GM18498 (cell line): ENCODE results near the gene NUTM2E.
"Not testable (repeated sequence)": the region's sequence is repeated elsewhere in the genome, so short reads cannot be mapped to it uniquely, and the experiment has no call there.

Source experiments
- ATAC-seq: cut with Tn5 transposase; IDR thresholded peaks from one replicate; pipeline ENCODE4 v1.9.1; 2021; ENCODE audit warnings: mild to moderate bottlenecking, moderate library complexity; ENCODE audit not compliant: unreplicated experiment

The NUTM2E gene

GRCh38 chr10:79826496-79827215 lies at the start of gene NUTM2E:
Gene NUTM2E, plus strand, starts transcription at chr10:79826739. Its CDS starts 15,002 bp downstream, at chr10:79841741.
- ATAC-seq, result peak; percentile 95

GRCh38 chr10:79777997-79778396 lies 48.5 kb upstream of the NUTM2E start:
- not testable (repeated sequence) for ATAC-seq

GRCh38 chr10:79779310-79779938 lies 47.1 kb upstream of the NUTM2E start:
- peak; percentile 93 for ATAC-seq

- ATAC-seq, result not testable (repeated sequence)
These were observed 46.5 kb upstream of the NUTM2E start for GRCh38 chr10:79779992-79780391.

DNA sequence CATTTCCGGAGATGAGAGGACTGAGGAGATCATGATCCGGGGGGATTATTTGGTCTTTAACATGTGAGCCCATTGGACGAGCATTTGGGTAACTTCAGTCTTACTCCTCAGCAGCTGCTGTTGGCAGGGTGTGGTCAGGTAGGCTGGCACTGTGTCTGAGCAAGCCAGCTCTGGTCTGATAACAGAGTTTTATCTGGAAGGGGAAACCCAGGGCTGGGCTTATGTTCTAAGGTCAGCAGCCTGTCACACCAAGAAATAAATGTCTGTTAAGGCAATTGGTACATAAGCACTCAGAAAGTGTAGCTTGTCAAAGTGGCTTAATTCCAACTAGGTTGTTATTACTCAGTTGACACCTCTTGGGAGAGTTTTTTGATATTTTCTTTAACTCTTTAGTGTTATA lies 45.0 kb upstream of the NUTM2E start:
- ATAC-seq, result not testable (repeated sequence)

DNA sequence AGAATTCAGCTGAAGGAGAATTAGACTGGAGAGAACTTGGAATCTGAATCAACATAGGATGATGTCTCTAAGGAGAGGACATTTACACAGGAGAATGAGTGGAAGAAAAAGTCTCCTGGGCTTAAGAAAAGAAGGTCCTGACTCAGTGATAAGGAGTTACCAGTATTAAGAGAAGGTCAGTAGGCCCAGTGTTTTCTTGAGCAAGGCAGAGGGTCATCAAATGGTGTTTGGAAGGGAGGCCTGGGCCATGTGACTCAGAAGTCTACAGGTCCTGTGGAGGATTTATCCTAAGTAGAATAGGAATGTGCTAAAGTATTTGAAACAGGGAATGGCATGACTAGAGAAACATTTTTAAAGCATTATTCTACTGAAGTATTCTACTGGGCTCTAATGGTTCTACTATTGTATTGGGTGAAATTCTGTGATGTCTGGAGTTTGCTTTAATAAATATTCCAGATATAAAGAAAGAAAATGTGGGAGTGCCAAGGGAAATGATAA lies 39.0 kb upstream of the NUTM2E start:
- ATAC-seq, result not testable (repeated sequence)

- ATAC-seq, result not testable (repeated sequence)
These were observed 37.2 kb upstream of the NUTM2E start for GRCh38 chr10:79789351-79789750.

GRCh38 chr10:79791906-79792517 lies 34.5 kb upstream of the NUTM2E start:
- ATAC-seq, result not testable (repeated sequence)

DNA sequence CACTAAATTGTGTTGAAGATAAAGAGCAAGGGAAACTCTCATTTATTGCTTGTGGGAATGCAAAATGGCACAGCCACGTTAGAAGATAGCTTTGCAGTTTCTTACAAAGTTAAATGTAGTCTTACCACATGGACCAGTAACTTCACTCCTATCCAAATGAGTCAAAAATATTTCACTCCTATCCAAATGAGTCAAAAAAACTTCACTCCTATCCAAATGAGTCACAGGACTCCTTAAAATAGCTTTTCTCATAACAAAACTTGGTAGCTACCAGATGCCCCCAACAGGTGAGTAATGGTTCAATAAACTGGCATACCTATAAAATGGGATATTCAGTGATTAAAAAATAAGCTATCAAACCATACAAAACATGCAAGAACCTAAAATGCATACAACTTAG lies 27.2 kb upstream of the NUTM2E start:
- not testable (repeated sequence) for ATAC-seq

DNA sequence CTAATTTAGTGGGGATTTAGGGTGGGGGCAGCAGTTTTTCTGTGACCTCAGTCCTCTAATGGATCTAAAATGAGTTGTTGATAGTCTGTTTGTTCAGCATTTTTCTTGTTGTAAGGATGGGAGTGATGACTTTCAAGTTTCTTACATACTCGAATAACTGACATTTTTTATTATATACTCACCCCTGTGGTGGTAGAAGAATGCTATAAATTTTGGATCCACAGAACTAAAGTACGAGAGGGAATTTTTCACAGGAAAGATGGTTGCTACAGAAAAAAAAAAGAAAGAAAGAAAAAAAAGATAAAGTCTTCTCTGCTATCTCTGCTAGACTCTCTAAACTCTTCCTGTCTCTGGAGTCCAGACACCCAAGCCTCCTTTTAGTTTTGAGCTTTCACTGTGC lies 20.7 kb upstream of the NUTM2E start:
- ATAC-seq, result not testable (repeated sequence)

DNA sequence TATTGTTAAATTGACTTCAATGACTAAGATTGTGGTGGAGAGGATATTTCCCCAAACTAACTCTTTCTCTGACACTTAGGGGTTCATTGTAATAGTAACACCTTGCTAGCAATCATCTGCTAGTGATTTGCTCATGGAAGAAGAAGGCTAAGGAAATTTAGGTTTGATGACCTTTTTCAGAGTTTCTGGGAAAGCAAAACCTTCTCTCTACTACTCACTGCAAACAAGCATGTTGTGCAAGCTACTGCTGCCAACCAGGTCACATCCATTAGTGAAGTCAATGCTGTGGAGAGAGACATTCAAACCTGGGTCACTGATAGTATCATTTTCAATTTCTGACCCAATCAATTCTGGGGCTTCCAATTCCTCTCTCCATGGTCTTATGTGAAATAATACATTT lies 14.6 kb upstream of the NUTM2E start:
- not testable (repeated sequence) for ATAC-seq

DNA sequence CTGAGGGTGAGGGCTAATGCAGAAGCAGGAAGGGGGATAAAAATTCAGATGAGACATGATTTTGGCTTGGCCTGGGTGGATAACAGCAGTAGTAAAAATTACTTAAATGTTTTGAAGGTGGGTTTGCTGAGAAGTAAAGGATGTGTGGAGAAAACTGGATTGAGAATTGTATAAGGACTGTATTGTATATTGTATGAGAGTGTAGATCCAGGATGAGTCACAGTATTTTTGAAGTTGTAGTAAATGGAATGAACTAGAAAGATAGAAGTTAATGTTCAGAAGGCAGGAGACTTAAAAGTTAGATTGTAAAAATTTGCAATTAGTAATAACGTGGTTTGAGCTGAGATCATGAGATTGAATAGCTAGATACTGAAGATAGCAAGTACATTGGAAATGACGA lies 10.2 kb upstream of the NUTM2E start:
- ATAC-seq, result not testable (repeated sequence)

- ATAC-seq, result not testable (repeated sequence)
These were observed 3.2 kb upstream of the NUTM2E start for GRCh38 chr10:79823387-79823786.

DNA sequence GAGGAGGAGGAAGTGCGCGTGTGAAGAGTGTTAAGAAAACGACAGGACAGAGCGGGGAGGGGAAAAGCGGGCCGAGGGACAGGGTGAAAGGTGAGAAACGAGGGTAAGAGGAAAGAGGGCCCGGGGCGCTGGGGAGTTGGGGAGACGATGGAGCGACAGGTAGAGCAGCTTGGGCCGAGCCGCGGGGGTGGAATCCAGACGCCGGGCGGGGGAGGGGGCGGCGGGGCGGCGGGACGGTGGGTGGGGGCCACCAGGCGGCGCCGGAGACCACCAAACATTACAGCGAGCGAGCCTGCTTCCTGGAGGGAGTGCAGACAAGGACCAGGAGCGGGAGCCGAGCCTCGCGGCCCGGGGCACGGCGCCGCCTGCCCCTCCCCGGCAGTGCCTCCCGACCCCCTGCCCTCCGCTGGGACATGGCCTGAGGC lies 940 bp upstream of the NUTM2E start:
- ATAC-seq, result peak; percentile 15

DNA sequence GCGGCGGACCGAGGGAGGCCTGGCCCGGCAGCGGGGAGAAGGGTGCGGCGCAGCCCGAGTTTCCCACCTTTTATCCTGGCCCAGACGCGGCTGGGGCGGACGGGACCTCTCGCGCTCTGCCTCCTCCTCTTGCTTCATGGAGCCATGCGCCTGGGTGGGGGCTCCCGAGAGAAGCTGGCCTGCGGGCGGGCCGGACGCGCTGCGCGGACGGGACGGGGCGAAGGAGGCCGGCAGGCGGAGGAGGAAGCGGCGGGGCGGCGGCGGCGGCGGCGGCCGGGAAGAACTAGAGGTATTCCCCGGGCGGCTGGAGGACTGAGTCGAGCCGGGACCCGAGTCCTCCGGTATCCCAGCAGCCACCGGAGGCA lies 426 bp upstream of the NUTM2E start:
- not testable (repeated sequence) for ATAC-seq

GRCh38 chr10:79833833-79834232 lies 7.3 kb downstream of the NUTM2E start:
- not testable (repeated sequence) for ATAC-seq

- not testable (repeated sequence) for ATAC-seq
These were observed 9.4 kb downstream of the NUTM2E start for GRCh38 chr10:79835891-79836290.

GRCh38 chr10:79836891-79837290 lies 10.4 kb downstream of the NUTM2E start:
- ATAC-seq, result not testable (repeated sequence)

DNA sequence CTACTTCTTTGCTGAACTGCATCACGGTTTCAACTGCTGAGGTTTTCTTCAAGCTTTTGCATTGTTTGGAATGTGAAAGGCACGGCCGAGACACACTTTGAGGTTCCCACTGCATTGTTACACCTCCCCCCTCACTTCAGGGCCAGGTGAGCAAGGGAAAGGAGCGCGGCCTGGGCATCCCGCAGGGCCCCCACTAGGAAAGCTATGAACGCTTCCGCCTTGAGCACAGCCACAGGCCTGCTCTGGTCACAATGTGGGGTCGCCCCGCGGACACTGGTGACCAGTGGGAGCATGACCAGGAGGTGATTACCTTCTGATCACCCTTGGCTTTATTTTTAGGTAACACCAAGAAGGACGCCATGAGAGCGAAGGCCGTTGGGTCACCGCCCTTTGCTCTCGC lies 11.9 kb downstream of the NUTM2E start:
- not testable (repeated sequence) for ATAC-seq

DNA sequence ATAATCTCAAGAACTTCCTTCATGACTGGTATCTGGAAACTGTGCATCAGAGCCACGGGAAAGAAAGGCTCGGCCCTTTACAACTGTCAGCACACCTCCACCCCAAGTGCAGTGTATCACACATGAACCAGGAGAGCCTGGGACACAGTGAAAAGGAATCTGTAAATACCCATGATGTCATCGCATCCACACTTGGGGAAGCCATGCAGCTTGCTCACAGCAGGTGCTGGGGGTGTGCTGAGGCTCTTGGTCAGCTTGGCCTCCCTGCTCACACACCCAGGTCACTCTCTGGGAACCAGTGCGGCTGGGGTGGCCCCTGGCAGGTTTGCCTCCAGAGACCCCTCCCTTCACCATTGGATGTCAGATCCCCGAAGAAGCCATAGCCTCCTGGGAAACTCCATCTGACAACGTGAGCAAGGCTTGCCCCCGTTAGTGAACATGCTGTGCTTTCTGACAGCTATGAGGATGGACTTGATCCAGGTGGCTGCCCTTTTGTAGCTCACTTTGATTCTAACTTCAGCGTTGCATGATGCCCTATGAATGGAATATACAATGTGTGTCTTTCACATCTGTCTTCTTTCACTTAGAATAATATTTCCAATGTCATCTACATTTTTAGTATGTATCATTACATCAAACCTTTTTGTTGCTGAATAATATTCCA lies 26.8 kb downstream of the NUTM2E start:
- ATAC-seq, result not testable (repeated sequence)

DNA sequence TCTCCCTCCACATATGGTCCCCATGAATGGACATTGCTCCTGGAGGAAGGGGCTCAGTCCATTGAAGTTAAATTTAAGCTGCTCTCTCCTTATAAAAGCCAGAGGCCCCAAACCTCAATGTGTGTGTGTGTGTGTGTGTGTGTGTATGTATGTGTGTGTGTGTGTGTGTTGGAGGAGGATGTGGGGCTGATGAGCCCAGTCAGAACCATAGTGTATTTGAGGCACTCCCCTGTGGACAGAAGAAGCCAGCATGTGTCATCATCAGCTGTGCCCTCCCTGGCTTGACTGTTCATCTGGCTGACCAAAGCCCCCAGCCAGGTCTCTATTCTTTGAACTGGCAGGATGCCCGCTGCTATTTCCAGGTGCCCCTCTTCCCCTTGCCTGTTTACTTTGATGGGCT lies 35.7 kb downstream of the NUTM2E start:
- not testable (repeated sequence) for ATAC-seq
